ENCODE data around the gene PRDM16.

DNA sequence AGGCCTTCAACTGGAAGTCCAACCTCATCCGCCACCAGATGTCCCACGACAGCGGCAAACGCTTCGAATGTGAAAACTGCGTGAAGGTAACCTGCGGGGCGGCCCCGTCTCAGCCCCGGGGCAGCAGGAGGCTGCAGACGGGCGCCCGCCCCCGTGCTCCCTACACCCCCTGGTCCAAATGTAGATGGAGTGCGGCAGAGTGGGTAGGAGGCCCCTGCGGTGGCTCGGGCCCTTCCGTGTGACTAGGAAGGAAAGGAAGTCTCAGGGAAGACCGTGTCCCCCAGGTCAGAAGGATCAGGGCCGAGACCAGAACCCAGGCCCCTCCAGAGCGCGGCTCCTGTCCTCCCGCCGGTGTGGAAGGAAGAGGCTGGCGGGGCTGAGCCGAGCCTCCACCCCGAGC lies 335.8 kb downstream of the PRDM16 start:
- TF ChIP-seq EZH2 (IDR thresholded peaks at IDR 0.05; ENCODE audit: borderline replicate concordance, insufficient read depth, low read depth, low read length, poor library complexity, severe bottlenecking): no peak
- TF ChIP-seq, protein P1, sequence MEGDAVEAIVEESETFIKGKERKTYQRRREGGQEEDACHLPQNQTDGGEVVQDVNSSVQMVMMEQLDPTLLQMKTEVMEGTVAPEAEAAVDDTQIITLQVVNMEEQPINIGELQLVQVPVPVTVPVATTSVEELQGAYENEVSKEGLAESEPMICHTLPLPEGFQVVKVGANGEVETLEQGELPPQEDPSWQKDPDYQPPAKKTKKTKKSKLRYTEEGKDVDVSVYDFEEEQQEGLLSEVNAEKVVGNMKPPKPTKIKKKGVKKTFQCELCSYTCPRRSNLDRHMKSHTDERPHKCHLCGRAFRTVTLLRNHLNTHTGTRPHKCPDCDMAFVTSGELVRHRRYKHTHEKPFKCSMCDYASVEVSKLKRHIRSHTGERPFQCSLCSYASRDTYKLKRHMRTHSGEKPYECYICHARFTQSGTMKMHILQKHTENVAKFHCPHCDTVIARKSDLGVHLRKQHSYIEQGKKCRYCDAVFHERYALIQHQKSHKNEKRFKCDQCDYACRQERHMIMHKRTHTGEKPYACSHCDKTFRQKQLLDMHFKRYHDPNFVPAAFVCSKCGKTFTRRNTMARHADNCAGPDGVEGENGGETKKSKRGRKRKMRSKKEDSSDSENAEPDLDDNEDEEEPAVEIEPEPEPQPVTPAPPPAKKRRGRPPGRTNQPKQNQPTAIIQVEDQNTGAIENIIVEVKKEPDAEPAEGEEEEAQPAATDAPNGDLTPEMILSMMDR (IDR thresholded peaks at IDR 0.05): no peak
